NCI-H146 (cell line): ENCODE measurements around the gene PRPSAP1.
"Not testable (repeated sequence)": the region's sequence is repeated elsewhere in the genome, so short reads cannot be mapped to it uniquely, and the experiment has no call there.

Experiments
- DNase-seq: peaks from one replicate; lab custom pipeline; 2025; lab: John Stamatoyannopoulos, UW

Gene PRPSAP1

GRCh38 chr17:76359375-76359774, 5.7 kb upstream of the PRPSAP1 start:
- no peak for DNase-seq

- no peak for DNase-seq
These were observed 4.0 kb upstream of the PRPSAP1 start for GRCh38 chr17:76357597-76358158.

GRCh38 chr17:76356803-76357456, 3.2 kb upstream of the PRPSAP1 start:
- DNase-seq, result no peak

GRCh38 chr17:76354747-76355310, 1.1 kb upstream of the PRPSAP1 start:
- no peak for DNase-seq

GRCh38 chr17:76354317-76354729, 607 bp upstream of the PRPSAP1 start:
- no peak for DNase-seq

- peak; percentile 41 for DNase-seq
These were observed 615 bp downstream of the PRPSAP1 start for GRCh38 chr17:76353004-76353598.

- DNase-seq, result no peak
These were observed 2.1 kb downstream of the PRPSAP1 start for GRCh38 chr17:76351526-76352071.

- DNase-seq, result no peak
These were observed 3.3 kb downstream of the PRPSAP1 start for GRCh38 chr17:76350463-76350862.

GRCh38 chr17:76346936-76347335, 6.8 kb downstream of the PRPSAP1 start:
- not testable (repeated sequence) for DNase-seq

- no peak for DNase-seq
These were observed 8.2 kb downstream of the PRPSAP1 start for GRCh38 chr17:76345377-76345974.

GRCh38 chr17:76343106-76343505, 10.6 kb downstream of the PRPSAP1 start:
- no peak for DNase-seq

- DNase-seq, result no peak
These were observed 12.4 kb downstream of the PRPSAP1 start for GRCh38 chr17:76341301-76341700.

- no peak for DNase-seq
These were observed 16.3 kb downstream of the PRPSAP1 start for GRCh38 chr17:76337413-76337777.

- DNase-seq, result no peak
These were observed 16.8 kb downstream of the PRPSAP1 start for GRCh38 chr17:76336756-76337412.

- DNase-seq, result no peak
These were observed 17.9 kb downstream of the PRPSAP1 start for GRCh38 chr17:76335716-76336381.

- no peak for DNase-seq
These were observed 19.8 kb downstream of the PRPSAP1 start for GRCh38 chr17:76333673-76334505.

GRCh38 chr17:76331083-76331482, 22.6 kb downstream of the PRPSAP1 start:
- no peak for DNase-seq

- DNase-seq, result no peak
These were observed 24.1 kb downstream of the PRPSAP1 start for GRCh38 chr17:76329664-76330063.

- no peak for DNase-seq
These were observed 26.0 kb downstream of the PRPSAP1 start for GRCh38 chr17:76327696-76328095.

GRCh38 chr17:76326306-76326705, 27.4 kb downstream of the PRPSAP1 start:
- no peak for DNase-seq

- DNase-seq, result no peak
These were observed 35.1 kb downstream of the PRPSAP1 start for GRCh38 chr17:76318586-76318985.
